Spleen (tissue), 11 donors: ENCODE data around the gene SPRR5. TPM values are rescaled to one million over a fixed set of nuclear protein-coding genes. Genes with fewer than 3 reads are reported as not detected.

Experiments
- DNase-seq: peaks from one replicate; pipeline ENCODE4 v3.0.0-alpha.2; 2020
- H3K27ac ChIP-seq, 8 donors: fragments of 200-600 bp; sonication (generic) in 7 of 8; 1 replicate in 4 of 8; 2 replicates in 4 of 8; pipeline versions ENCODE4 v1.5.0 to v1.8.0; 2016 to 2021; ENCODE audit warnings: inconsistent platforms in 4 of 8, mild to moderate bottlenecking in 4 of 8, moderate library complexity in 1 of 8
- H3K27me3 ChIP-seq, 7 donors: fragments of 200-600 bp; sonication (generic) in 6 of 7; replicated peaks in 1 of 7; 1 replicate in 4 of 7; 2 replicates in 3 of 7; pipeline versions ENCODE4 v1.5.0 to v1.8.0; 2016 to 2021; ENCODE audit warnings: inconsistent platforms in 3 of 7, mild to moderate bottlenecking in 1 of 7
- H3K36me3 ChIP-seq, 6 donors: fragments of 200-600 bp; sonication (generic) in 5 of 6; 1 replicate in 4 of 6; 2 replicates in 2 of 6; pipeline versions ENCODE4 v1.5.0 to v1.8.0; 2016 to 2021; ENCODE audit warnings: inconsistent platforms in 2 of 6
- H3K4me1 ChIP-seq, 6 donors: fragments of 200-600 bp; sonication (generic) in 5 of 6; 1 replicate in 3 of 6; 2 replicates in 3 of 6; pipeline versions ENCODE4 v1.5.0 to v1.8.0; 2016 to 2021; ENCODE audit warnings: inconsistent platforms in 3 of 6
- H3K4me3 ChIP-seq, 8 donors: fragments of 200-600 bp; sonication (generic) in 7 of 8; 1 replicate in 4 of 8; 2 replicates in 4 of 8; pipeline versions ENCODE4 v1.5.0 to v1.8.0; 2016 to 2021; ENCODE audit warnings: inconsistent platforms in 4 of 8, mild to moderate bottlenecking in 4 of 8, moderate library complexity in 2 of 8
- H3K9me3 ChIP-seq, 8 donors: fragments of 200-600 bp; sonication (generic) in 7 of 8; 1 replicate in 4 of 8; 2 replicates in 4 of 8; pipeline versions ENCODE4 v1.5.0 to v1.8.0; 2016 to 2021; ENCODE audit warnings: inconsistent platforms in 4 of 8
- POLR2A ChIP-seq, 3 donors: fragments of 450-650 bp; IDR thresholded peaks; one replicate each; pipeline ENCODE4 v1.5.1; 2017; ENCODE audit warnings: antibody characterized with exemption in 3 of 3, mild to moderate bottlenecking in 1 of 3
- POLR2AphosphoS5 ChIP-seq, 3 donors: sonication (generic); formaldehyde crosslinking; IDR thresholded peaks; one replicate each; pipeline ENCODE4 v1.5.1; 2017; ENCODE audit warnings: antibody characterized with exemption in 3 of 3
- WGBS, 5 donors: extraction: QIAGEN DNeasy Blood & Tissue Kit in 3 of 5; methylation state at CpG; one replicate each; pipeline versions ENCODE4 v1.1.5 to v1.1.7; 2013 to 2018; 5-methylcytosine and 5-hydroxymethylcytosine counted together
- intact Hi-C: fragments of 100-400 bp; cut with DNase I; formaldehyde crosslinking; loops from one replicate; pipeline ENCODE4 v1.15.0; 2023; ENCODE audit warnings: low total_unique reads
- polyA plus RNA-seq, 3 donors: library from polyadenylated mRNA; stranded (reverse); fragments of 200-250 nt; gene quantifications; one replicate each; pipeline ENCODE4 v1.2.1, GENCODE V29; 2013
- total RNA-seq, 7 donors: library from RNA; depleted of rRNA in 3 of 7; stranded (reverse); fragments of >200 nt in 3 of 7; fragmentation: NEBNext Ultra II Directional in 4 of 7; extraction: Animal tissue kit (Norgen Biotek cat#: 25700) in 4 of 7; gene quantifications; one replicate each; pipeline versions ENCODE4 v1.1.0 to v1.2.1, GENCODE V29; 2016 to 2021
- TF ChIP-seq, protein P1 (sequence below), 11 experiments: fragments of 200-600 bp in 7 of 11; fragments of 450-650 bp in 4 of 11; sonication (generic) in 4 of 11; IDR thresholded peaks in 8 of 11; conservative IDR thresholded peaks in 3 of 11; 1 replicate in 7 of 11; 2 replicates in 4 of 11; pipeline versions ENCODE4 v1.4.0 to v1.8.0; 2016 to 2021; ENCODE audit warnings: antibody characterized with exemption in 11 of 11, inconsistent platforms in 4 of 11, mild to moderate bottlenecking in 1 of 11
- donor health status: healthy with polysubstance abuse.
- donor health status: DM: no; HTN: no; CAD: no; lungs with moderate emphysema.
- donor health status: DM: no; HTN: no; CAD: no.
- donor health status: Bipolar disorder and iron deficiency.
- donor health status: healthy.
- donor health status: DM: no; HTN: no; CAD: no.
- donor health status: DM: yes; HTN: yes; CAD: no.

Gene SPRR5
- total and polyA plus RNA-seq, 10 donors = not detected

DNA sequence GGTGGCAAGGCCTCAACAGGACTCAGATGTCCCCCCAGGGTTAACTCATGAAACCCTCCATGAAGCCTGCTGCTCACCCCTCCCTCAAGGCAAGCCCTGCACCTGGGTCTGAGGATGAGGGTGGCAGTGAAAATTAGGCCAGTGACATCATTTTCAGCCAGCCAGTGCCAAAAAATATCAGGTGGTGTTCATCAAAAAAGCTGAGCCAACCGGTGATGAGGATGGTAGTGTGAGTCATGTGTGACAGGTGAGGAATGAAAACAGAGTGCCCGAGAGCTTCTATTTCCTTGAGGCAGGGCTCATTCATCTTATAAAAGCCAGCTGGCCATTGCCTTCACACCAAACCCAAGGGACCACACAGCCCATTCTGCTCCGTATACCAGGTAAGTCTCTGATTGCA is 36.7 kb downstream of the SPRR5 start, which contains the start of gene SPRR1A:
SPRR1A (plus strand) TSS at position 339 of the 400 bp plus-strand sequence. CDS start 1,150 bp downstream, outside the sequence.
- TF ChIP-seq POLR2AphosphoS5 (IDR thresholded peaks at IDR 0.05) (no peak), POLR2A (IDR thresholded peaks at IDR 0.05) (no peak)
- TF ChIP-seq, protein P1, sequence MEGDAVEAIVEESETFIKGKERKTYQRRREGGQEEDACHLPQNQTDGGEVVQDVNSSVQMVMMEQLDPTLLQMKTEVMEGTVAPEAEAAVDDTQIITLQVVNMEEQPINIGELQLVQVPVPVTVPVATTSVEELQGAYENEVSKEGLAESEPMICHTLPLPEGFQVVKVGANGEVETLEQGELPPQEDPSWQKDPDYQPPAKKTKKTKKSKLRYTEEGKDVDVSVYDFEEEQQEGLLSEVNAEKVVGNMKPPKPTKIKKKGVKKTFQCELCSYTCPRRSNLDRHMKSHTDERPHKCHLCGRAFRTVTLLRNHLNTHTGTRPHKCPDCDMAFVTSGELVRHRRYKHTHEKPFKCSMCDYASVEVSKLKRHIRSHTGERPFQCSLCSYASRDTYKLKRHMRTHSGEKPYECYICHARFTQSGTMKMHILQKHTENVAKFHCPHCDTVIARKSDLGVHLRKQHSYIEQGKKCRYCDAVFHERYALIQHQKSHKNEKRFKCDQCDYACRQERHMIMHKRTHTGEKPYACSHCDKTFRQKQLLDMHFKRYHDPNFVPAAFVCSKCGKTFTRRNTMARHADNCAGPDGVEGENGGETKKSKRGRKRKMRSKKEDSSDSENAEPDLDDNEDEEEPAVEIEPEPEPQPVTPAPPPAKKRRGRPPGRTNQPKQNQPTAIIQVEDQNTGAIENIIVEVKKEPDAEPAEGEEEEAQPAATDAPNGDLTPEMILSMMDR (IDR thresholded peaks at IDR 0.05 in 8 of 11, conservative IDR thresholded peaks at IDR 0.05 in 3 of 11) = no peak
- Histone ChIP-seq H3K27ac (no peak within 1 kb of the TSS), H3K4me3 (no peak within 1 kb of the TSS), H3K9me3 (no peaks in the 10 kb centered on the region), H3K36me3 (no peaks in the 10 kb centered on the region), H3K4me1 (no peaks in the 10 kb centered on the region), H3K27me3 (peaks cover 0 to 67% (median 0%) of the 10 kb centered on the region in 7 donors)
- DNase-seq = no peak
- intact Hi-C loops = no loop called here
- 77 to 88% (median 87%) methylated on average over 3 of the region's 3 CpGs for WGBS, 5 donors

DNA sequence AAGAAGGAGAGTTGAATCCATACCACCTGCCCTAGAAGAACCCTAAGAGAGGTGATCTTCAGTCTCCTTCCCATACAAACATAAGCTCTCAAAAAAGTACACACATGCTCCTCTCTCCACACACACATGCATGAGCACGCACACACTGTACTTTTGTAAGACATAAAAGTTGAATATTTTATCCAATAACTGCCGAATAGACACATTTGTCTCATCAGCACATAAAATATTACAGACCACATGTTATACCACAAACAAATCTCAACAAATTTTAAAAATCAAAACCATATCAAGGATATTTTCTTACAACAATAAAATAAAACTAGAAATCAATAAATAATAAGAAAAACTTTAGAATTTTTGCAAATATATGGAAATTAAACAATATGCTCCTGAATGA is 39.6 kb downstream of the SPRR5 start:
- 79 to 95% (median 88%) methylated on average over 2 of the region's 2 CpGs for WGBS, 5 donors
- H3K27me3 ChIP-seq = peaks cover 0 to 43% (median 0%) of the 10 kb centered on the region in 7 donors
- TF ChIP-seq, protein P1 (IDR thresholded peaks at IDR 0.05 in 8 of 11, conservative IDR thresholded peaks at IDR 0.05 in 3 of 11) = no peak
- TF ChIP-seq POLR2AphosphoS5 (IDR thresholded peaks at IDR 0.05) (no peak), POLR2A (IDR thresholded peaks at IDR 0.05) (no peak)
- no peak overlapping the region for H3K4me3 ChIP-seq
- H3K36me3 ChIP-seq = no peaks in the 10 kb centered on the region
- no peaks in the 10 kb centered on the region for H3K9me3 ChIP-seq
- DNase-seq = no peak
- no peak overlapping the region for H3K27ac ChIP-seq
- no peaks in the 10 kb centered on the region for H3K4me1 ChIP-seq
- intact Hi-C loops = no loop called here

DNA sequence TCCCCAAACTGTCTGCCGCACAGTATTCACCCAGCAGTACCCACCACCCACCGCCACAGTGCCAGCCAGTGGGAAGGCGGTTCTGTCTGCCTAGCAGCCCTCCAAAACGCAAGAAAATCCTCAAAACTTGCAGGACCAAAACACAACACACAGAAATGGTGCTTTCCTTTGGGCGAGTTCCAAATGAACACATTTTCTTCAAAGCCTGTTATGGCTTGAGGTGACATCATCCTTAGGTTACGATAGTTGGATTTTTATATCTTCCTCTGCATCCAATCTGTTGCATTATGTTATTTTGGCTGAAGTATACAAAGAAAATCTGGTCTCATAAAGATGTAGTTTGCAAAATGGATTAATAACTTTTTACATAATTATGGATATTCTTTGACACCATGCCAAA is 46.2 kb downstream of the SPRR5 start:
- H3K27ac ChIP-seq = no peak overlapping the region
- no peaks in the 10 kb centered on the region for H3K36me3 ChIP-seq
- H3K4me1 ChIP-seq = no peaks in the 10 kb centered on the region
- WGBS, 5 donors = 77 to 83% (median 79%) methylated on average over 6 of the region's 6 CpGs
- DNase-seq = no peak
- intact Hi-C loops = no loop called here
- peaks cover 0 to 10% (median 5%) of the 10 kb centered on the region in 8 donors for H3K9me3 ChIP-seq
- H3K27me3 ChIP-seq = peaks cover 0 to 7% (median 0%) of the 10 kb centered on the region in 7 donors
- TF ChIP-seq POLR2A (IDR thresholded peaks at IDR 0.05) (no peak), POLR2AphosphoS5 (IDR thresholded peaks at IDR 0.05) (no peak)
- TF ChIP-seq, protein P1 (IDR thresholded peaks at IDR 0.05 in 8 of 11, conservative IDR thresholded peaks at IDR 0.05 in 3 of 11) = no peak
- no peak overlapping the region for H3K4me3 ChIP-seq

GRCh38 chr1:152995842-152996241 is 48.8 kb downstream of the SPRR5 start:
- H3K4me3 ChIP-seq = no peak overlapping the region
- no peaks in the 10 kb centered on the region for H3K4me1 ChIP-seq
- no peak for DNase-seq
- intact Hi-C loops = no loop called here
- WGBS, 5 donors = 0 to 43% (median 34%) methylated on average over 1 of the region's 1 CpG
- peaks cover 0 to 10% (median 5%) of the 10 kb centered on the region in 8 donors for H3K9me3 ChIP-seq
- no peak for TF ChIP-seq POLR2A (IDR thresholded peaks at IDR 0.05)
- TF ChIP-seq, protein P1 (IDR thresholded peaks at IDR 0.05 in 8 of 11, conservative IDR thresholded peaks at IDR 0.05 in 3 of 11) = no peak
- TF ChIP-seq POLR2AphosphoS5 (IDR thresholded peaks at IDR 0.05) = no peak
- no peak overlapping the region for H3K27ac ChIP-seq
- no peaks in the 10 kb centered on the region for H3K36me3 ChIP-seq
- H3K27me3 ChIP-seq = peaks cover 0 to 14% (median 0%) of the 10 kb centered on the region in 7 donors
